GM12865 (cell line): ENCODE measurements around the gene STAM2.
"Not testable (repeated sequence)": the region's sequence is repeated elsewhere in the genome, so short reads cannot be mapped to it uniquely, and the experiment has no call there.

Source experiments
- DNase-seq: peaks from one replicate; pipeline ENCODE4 v3.0.0; 2010; ENCODE audit warnings: low read depth
- H3K4me3 ChIP-seq: 2 replicates; pipeline ENCODE4 v1.5.1; 2011; ENCODE audit warnings: mild to moderate bottlenecking, low read depth, low read length, control low read depth
- TF ChIP-seq, protein P1 (sequence below): IDR thresholded peaks from 2 replicates; pipeline ENCODE4 v1.5.1; 2011; ENCODE audit warnings: low read length, control low read depth, low read depth, inconsistent platforms; ENCODE audit not compliant: insufficient read depth; ENCODE audit errors: missing control alignments

STAM2 gene

DNA sequence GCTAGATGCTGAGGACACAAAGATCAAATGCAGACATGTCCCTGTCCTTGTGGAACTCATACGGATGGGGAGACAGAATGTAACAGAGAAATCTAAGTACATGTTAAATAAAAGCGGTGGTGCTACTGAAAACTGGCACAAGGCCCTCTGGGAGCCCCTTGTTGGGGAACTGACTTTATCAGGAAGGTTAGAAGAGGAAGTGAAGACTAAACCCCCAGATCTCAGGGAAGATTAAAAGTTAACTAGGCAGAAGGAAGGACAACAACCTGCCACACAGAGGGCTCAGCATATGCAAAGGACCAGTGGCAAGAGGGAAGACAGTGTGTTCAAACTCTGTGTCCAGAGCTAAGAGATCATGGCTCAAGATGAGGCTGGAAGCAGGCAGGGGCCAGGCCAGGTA, 81.5 kb downstream of the STAM2 start:
- TF ChIP-seq, protein P1, sequence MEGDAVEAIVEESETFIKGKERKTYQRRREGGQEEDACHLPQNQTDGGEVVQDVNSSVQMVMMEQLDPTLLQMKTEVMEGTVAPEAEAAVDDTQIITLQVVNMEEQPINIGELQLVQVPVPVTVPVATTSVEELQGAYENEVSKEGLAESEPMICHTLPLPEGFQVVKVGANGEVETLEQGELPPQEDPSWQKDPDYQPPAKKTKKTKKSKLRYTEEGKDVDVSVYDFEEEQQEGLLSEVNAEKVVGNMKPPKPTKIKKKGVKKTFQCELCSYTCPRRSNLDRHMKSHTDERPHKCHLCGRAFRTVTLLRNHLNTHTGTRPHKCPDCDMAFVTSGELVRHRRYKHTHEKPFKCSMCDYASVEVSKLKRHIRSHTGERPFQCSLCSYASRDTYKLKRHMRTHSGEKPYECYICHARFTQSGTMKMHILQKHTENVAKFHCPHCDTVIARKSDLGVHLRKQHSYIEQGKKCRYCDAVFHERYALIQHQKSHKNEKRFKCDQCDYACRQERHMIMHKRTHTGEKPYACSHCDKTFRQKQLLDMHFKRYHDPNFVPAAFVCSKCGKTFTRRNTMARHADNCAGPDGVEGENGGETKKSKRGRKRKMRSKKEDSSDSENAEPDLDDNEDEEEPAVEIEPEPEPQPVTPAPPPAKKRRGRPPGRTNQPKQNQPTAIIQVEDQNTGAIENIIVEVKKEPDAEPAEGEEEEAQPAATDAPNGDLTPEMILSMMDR = no peak
- H3K4me3 ChIP-seq = no peak overlapping the region
- DNase-seq = no peak

GRCh38 chr2:152093464-152093863, 82.1 kb downstream of the STAM2 start:
- no peak for DNase-seq
- TF ChIP-seq, protein P1 = no peak
- H3K4me3 ChIP-seq = no peak overlapping the region

- DNase-seq = no peak
- H3K4me3 ChIP-seq = no peak overlapping the region
- TF ChIP-seq, protein P1 = no peak
Measured at GRCh38 chr2:152092095-152092494, 83.5 kb downstream of the STAM2 start.

DNA sequence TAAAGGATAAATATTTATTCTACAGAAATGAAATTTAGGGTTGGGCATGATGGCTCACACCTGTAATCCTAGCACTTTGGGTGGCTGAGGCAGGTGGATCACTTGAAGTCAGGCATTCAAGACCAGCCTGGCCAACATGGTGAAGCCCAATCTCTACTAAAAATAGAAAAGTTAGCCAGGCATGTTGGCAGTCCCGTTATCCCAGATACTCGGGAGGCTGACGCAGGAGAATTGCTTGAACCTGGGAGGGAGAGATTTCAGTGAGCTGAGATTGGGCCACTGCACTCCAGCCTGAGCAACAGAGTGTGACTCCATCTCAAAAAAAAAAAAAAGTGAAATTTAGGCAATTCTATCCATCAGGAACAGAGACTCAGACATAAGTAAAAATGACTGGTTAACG, 84.8 kb downstream of the STAM2 start:
- H3K4me3 ChIP-seq, DNase-seq: not testable (repeated sequence)

- DNase-seq = no peak
- no peak overlapping the region for H3K4me3 ChIP-seq
- TF ChIP-seq, protein P1 = no peak
Measured at GRCh38 chr2:152089238-152089637, 86.3 kb downstream of the STAM2 start.

- no peak for DNase-seq
- TF ChIP-seq, protein P1 = no peak
- no peak overlapping the region for H3K4me3 ChIP-seq
Measured at GRCh38 chr2:152088006-152088405, 87.6 kb downstream of the STAM2 start.

GRCh38 chr2:152086231-152086630, 89.3 kb downstream of the STAM2 start:
- no peak for DNase-seq
- TF ChIP-seq, protein P1 = no peak
- no peak overlapping the region for H3K4me3 ChIP-seq
